HepG2 (cell line): Measurements from ENCODE around the gene LRRC8E. TPM values are rescaled to one million over a fixed set of nuclear protein-coding genes. Genes with fewer than 3 reads are reported as not detected.

Experiments
- ATAC-seq: fragments of 200-7000 bp; cut with Tn5 transposase; 3 replicates; pipeline ENCODE4 v1.9.1; 2020; ENCODE audit warnings: mild to moderate bottlenecking, moderate library complexity
- BruUV-seq: library from RNA; stranded (reverse); fragments of 400-500 nt; replicated peaks from 2 replicates; lab custom pipeline; 2021; lab: Mats Ljungman, UMichigan
- CTCF ChIA-PET: fragments of 300-600 bp; formaldehyde crosslinking; extraction: SDS; loops from one replicate; lab custom pipeline; 2021; ENCODE audit warnings: low total read pairs, inconsistent platforms, low intra/inter-chr PET ratio; lab: Yijun Ruan, JAX
- POLR2A ChIA-PET: fragments of 350-600 bp; sonication (Branson Sonifier 250); formaldehyde crosslinking; loops from one replicate; lab custom pipeline; 2020; ENCODE audit warnings: antibody characterized with exemption, inconsistent platforms; lab: Yijun Ruan, JAX
- DNase-seq: peaks from one replicate; pipeline ENCODE4 v3.0.0-alpha.2; 2015; ENCODE audit warnings: low spot score
- FAIRE-seq: peaks from 3 replicates; lab custom pipeline; 2011; peaks lifted over from hg19 to GRCh38; lab: Jason Lieb, UNC
- H2AFZ ChIP-seq: one replicate; pipeline ENCODE4 v1.6.1; 2011; ENCODE audit warnings: low read length, inconsistent platforms
- H3K27ac ChIP-seq: fragments of 300-600 bp; 3 replicates; pipeline ENCODE4 v1.8.0; 2011; ENCODE audit warnings: mixed run types, mild to moderate bottlenecking, mixed read lengths, low read length, inconsistent platforms; ENCODE audit not compliant: insufficient read depth; ENCODE audit errors: extremely low read length
- H3K27me3 ChIP-seq, 2 experiments: fragments of 200-600 bp in 1 of 2; 2 replicates in 1 of 2; 3 replicates in 1 of 2; pipeline versions ENCODE4 v1.6.0 to v1.8.0; 2011; ENCODE audit warnings: low read length in 2 of 2, mild to moderate bottlenecking in 2 of 2, moderate library complexity in 2 of 2, inconsistent platforms in 1 of 2; ENCODE audit not compliant: insufficient read depth in 2 of 2, control insufficient read depth in 1 of 2
- H3K36me3 ChIP-seq, 2 experiments: fragments of 200-600 bp in 1 of 2; replicated peaks in 1 of 2; 2 replicates in 1 of 2; 3 replicates in 1 of 2; pipeline versions ENCODE4 v1.5.1 to v1.8.0; 2011; ENCODE audit warnings: low read length in 2 of 2, inconsistent platforms in 1 of 2; ENCODE audit not compliant: insufficient read depth in 2 of 2, control insufficient read depth in 1 of 2
- H3K4me1 ChIP-seq: 2 replicates; pipeline ENCODE4 v1.5.1; 2012; ENCODE audit warnings: low read length, inconsistent platforms; ENCODE audit not compliant: insufficient read depth
- H3K4me2 ChIP-seq: 2 replicates; pipeline ENCODE4 v1.6.0; 2011; ENCODE audit warnings: low read depth, low read length, inconsistent platforms
- H3K4me3 ChIP-seq, 3 experiments: fragments of 200-600 bp in 1 of 3; sonication (generic), shearing (Covaris generic) in 1 of 3; replicated peaks in 1 of 3; 2 replicates each; pipeline ENCODE4 v1.5.1; 2011 to 2016; ENCODE audit warnings: low read length in 3 of 3, inconsistent platforms in 2 of 3, low read depth in 2 of 3, mild to moderate bottlenecking in 2 of 3, control low read depth in 1 of 3, mixed read lengths in 1 of 3; ENCODE audit not compliant: insufficient read depth in 1 of 3
- H3K79me2 ChIP-seq: one replicate; pipeline ENCODE4 v1.6.1; 2011; ENCODE audit warnings: low read length, inconsistent platforms; ENCODE audit not compliant: insufficient read depth
- H3K9ac ChIP-seq: 2 replicates; pipeline ENCODE4 v1.6.0; 2011; ENCODE audit warnings: mild to moderate bottlenecking, low read depth, low read length, inconsistent platforms; ENCODE audit not compliant: insufficient read depth
- H3K9me3 ChIP-seq: 2 replicates; pipeline ENCODE4 v1.5.1; 2012; ENCODE audit warnings: mild to moderate bottlenecking, low read length
- H4K20me1 ChIP-seq: 2 replicates; pipeline ENCODE4 v1.6.0; 2011; ENCODE audit warnings: inconsistent platforms, mild to moderate bottlenecking, low read length, moderate library complexity; ENCODE audit not compliant: insufficient read depth
- KDM3A ChIP-seq: IDR thresholded peaks from 2 replicates; pipeline ENCODE4 v1.6.1; 2018; ENCODE audit warnings: low read depth, missing compliant biosample characterization
- RXRA ChIP-seq: sonication (generic); formaldehyde crosslinking; IDR thresholded peaks from 2 replicates; pipeline ENCODE4 v1.5.1; 2020; ENCODE audit warnings: missing genetic modification reagents
- ZBTB34 ChIP-seq: sonication (generic); formaldehyde crosslinking; IDR thresholded peaks from 2 replicates; pipeline ENCODE4 v1.8.0; 2022; ENCODE audit warnings: mild to moderate bottlenecking, missing genetic modification reagents
- ZFP1 ChIP-seq: IDR thresholded peaks from 2 replicates; pipeline ENCODE4 v1.6.1; 2016
- WGBS: methylation state at CpG from one replicate; pipeline ENCODE4 v1.1.6; 2017; ENCODE audit warnings: low lambda C conversion rate; 5-methylcytosine and 5-hydroxymethylcytosine counted together
- in situ Hi-C: cut with HindIII; loops from 2 replicates; pipeline ENCODE4 v1.10.0; 2017; ENCODE audit warnings: low pct_unique_long_range_greater_than_20kb; ENCODE audit not compliant: extremely low pct_ligation_motif_present
- intact Hi-C: fragments of 100-400 bp; cut with micrococcal nuclease; formaldehyde crosslinking; loops from one replicate; pipeline ENCODE4 v1.10.0; 2022; ENCODE audit not compliant: unreplicated experiment
- polyA plus RNA-seq, 8 experiments: library from polyadenylated mRNA; depleted of rRNA in 3 of 8; stranded (reverse) in 7 of 8; unstranded in 1 of 8; fragments of >200 nt; fragmentation: Illumina TruSeq in 4 of 8; extraction: Trizol in 4 of 8; gene quantifications; 2 replicates each; pipeline versions ENCODE4 v1.2.1 to v1.2.3, GENCODE V29; 2011 to 2016; ENCODE audit warnings: low read depth in 4 of 8, missing spikeins in 1 of 8, mixed read lengths in 1 of 8; ENCODE audit not compliant: insufficient read depth in 1 of 8
- total RNA-seq, 5 experiments: library from RNA; depleted of rRNA; stranded (reverse); fragments of >200 nt; fragmentation: Illumina TruSeq; extraction: Trizol; gene quantifications; 2 replicates each; pipeline ENCODE4 v1.2.3, GENCODE V29; 2016; ENCODE audit warnings: low read depth in 1 of 5
- TF ChIP-seq, protein P1 (sequence below), 2 experiments: sonication (generic) in 1 of 2; formaldehyde crosslinking in 1 of 2; IDR thresholded peaks; 2 replicates each; pipeline versions ENCODE4 v1.5.1 to v1.6.1; 2011 to 2020; ENCODE audit warnings: borderline replicate concordance in 1 of 2, low read depth in 1 of 2, low read length in 1 of 2, mild to moderate bottlenecking in 1 of 2, missing genetic modification reagents in 1 of 2, moderate library complexity in 1 of 2
- TF ChIP-seq, protein P2 (sequence below): sonication (generic); formaldehyde crosslinking; IDR thresholded peaks from 2 replicates; pipeline ENCODE4 v1.8.0; 2022; ENCODE audit warnings: mild to moderate bottlenecking, missing genetic modification reagents, moderate library complexity

The LRRC8E gene
- total and polyA plus RNA-seq, 2 of the 13 experiments (the other 11 are each of a cell fraction or from before 2014, with no cell fraction given): 8.0 to 10.3 TPM

GRCh38 chr19:7924651-7925170, 36.4 kb downstream of the LRRC8E start:
- in situ Hi-C loops (loop anchor here (5.0 kb wide), 1 partner anchor 72 kb away; no protein-coding TSS in a partner anchor), intact Hi-C loops (loop anchor here (2.0 kb wide), 1 partner anchor 72 kb away; no protein-coding TSS in a partner anchor)
- Histone ChIP-seq H3K27ac (no peak overlapping the region), H3K36me3 (peaks cover 6 to 10% of the 10 kb centered on the region in 2 experiments; a peak in 2 of 5 replicates), H3K4me3 (peak overlapping the region in 1 of 3 experiments; percentile 55; a peak in 1 of 6 replicates), H2AFZ (no peak overlapping the region)
- no peak for ATAC-seq
- CTCF ChIA-PET: interaction anchor here (1.2 to 2.7 kb wide), 2 partner anchors 56 to 71 kb away, joined by 4 to 28 read pairs; no protein-coding TSS in a partner anchor
- TF ChIP-seq, protein P1, sequence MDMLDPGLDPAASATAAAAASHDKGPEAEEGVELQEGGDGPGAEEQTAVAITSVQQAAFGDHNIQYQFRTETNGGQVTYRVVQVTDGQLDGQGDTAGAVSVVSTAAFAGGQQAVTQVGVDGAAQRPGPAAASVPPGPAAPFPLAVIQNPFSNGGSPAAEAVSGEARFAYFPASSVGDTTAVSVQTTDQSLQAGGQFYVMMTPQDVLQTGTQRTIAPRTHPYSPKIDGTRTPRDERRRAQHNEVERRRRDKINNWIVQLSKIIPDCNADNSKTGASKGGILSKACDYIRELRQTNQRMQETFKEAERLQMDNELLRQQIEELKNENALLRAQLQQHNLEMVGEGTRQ (IDR thresholded peaks at IDR 0.05; ENCODE audit: low read depth, low read length): no peak
- TF ChIP-seq, protein P1 (CRISPR knock-in tag; IDR thresholded peaks at IDR 0.05; ENCODE audit: borderline replicate concordance): no peak
- no peak for TF ChIP-seq RXRA (CRISPR knock-in tag)
- TF ChIP-seq ZFP1 (CRISPR knock-in tag): no peak
- TF ChIP-seq, protein P2, sequence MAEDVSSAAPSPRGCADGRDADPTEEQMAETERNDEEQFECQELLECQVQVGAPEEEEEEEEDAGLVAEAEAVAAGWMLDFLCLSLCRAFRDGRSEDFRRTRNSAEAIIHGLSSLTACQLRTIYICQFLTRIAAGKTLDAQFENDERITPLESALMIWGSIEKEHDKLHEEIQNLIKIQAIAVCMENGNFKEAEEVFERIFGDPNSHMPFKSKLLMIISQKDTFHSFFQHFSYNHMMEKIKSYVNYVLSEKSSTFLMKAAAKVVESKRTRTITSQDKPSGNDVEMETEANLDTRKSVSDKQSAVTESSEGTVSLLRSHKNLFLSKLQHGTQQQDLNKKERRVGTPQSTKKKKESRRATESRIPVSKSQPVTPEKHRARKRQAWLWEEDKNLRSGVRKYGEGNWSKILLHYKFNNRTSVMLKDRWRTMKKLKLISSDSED (CRISPR knock-in tag): no peak
- no peak for TF ChIP-seq KDM3A
- TF ChIP-seq ZBTB34 (CRISPR knock-in tag): 0 out of 2 replicates have a peak, but pooled peaks have one; percentile 7
- TF ChIP-seq, all 625 proteins: peak for 1
- peak overlapping the region; percentile 55 for H3K4me2 ChIP-seq
- peaks cover 8% of the 10 kb centered on the region for H3K4me1 ChIP-seq
- no peaks in the 10 kb centered on the region for H3K9me3 ChIP-seq
- WGBS: 81% methylated on average over 12 of the region's 34 CpGs
- POLR2A ChIA-PET: interaction anchor here (0.5 kb wide), 1 partner anchor 28 kb away, joined by 3 read pairs; no protein-coding TSS in a partner anchor
- FAIRE-seq: no peak
- H3K27me3 ChIP-seq: no peaks in the 10 kb centered on the region; a peak in 1 of 5 replicates
- no peaks in the 10 kb centered on the region for H3K79me2 ChIP-seq
- no peak overlapping the region for H3K9ac ChIP-seq
- no TSS peak for BruUV-seq
- H4K20me1 ChIP-seq: peaks cover 5% of the 10 kb centered on the region; the same call in 1 of the 2 replicates
- no peak for DNase-seq
